ENCODE measurements around the gene HSPB6. TPM values are rescaled to one million over a fixed set of nuclear protein-coding genes. Genes with fewer than 3 reads are reported as not detected.

The HSPB6 gene
- polyA plus RNA-seq, 1 donor (not counting 4 experiments of a cell fraction or from before 2014, with no cell fraction given) = not detected

- Histone ChIP-seq H3K9me3 (ENCODE audit: control insufficient read depth, low read depth, low read length) (no peaks in the 10 kb centered on the region), H3K27me3 (ENCODE audit: control insufficient read depth, extremely low read depth, insufficient read depth, low read length) (no peaks in the 10 kb centered on the region), H3K9ac (ENCODE audit: control insufficient read depth, extremely low read depth, insufficient read depth, low read length) (no peak overlapping the region), H3K27ac (ENCODE audit: control insufficient read depth, insufficient read depth, low read length) (no peak overlapping the region), H3K9me1 (ENCODE audit: control insufficient read depth, extremely low read depth, insufficient read depth, low read length) (no peaks in the 10 kb centered on the region), H3K79me2 (ENCODE audit: control insufficient read depth, insufficient read depth, low read length) (no peaks in the 10 kb centered on the region), H2AFZ (ENCODE audit: control insufficient read depth, low read length) (no peak overlapping the region), H3K36me3 (ENCODE audit: control insufficient read depth in 2 of 2, extremely low read depth in 1 of 2, insufficient read depth in 2 of 2, low read length in 2 of 2) (no peaks in the 10 kb centered on the region), H3K4me1 (ENCODE audit: control insufficient read depth, extremely low read depth, insufficient read depth, low read length) (peaks cover 4% of the 10 kb centered on the region), H4K20me1 (ENCODE audit: control insufficient read depth, extremely low read depth, insufficient read depth, low read length) (no peaks in the 10 kb centered on the region), H3K4me2 (ENCODE audit: control insufficient read depth, extremely low read depth, insufficient read depth, low read depth, low read length) (peak overlapping the region; percentile 80), H3K4me3 (ENCODE audit: control insufficient read depth in 2 of 3, extremely low read depth in 1 of 3, insufficient read depth in 2 of 3, low read depth in 1 of 3, low read length in 3 of 3) (peak overlapping the region in 2 of 3 experiments; percentile 45 to 60)
- dilution Hi-C loops (cut with MboI; ENCODE audit: extremely low pct_ligation_motif_present, low sequenced_read_pairs) = no loop called here
- TF ChIP-seq, protein P1, sequence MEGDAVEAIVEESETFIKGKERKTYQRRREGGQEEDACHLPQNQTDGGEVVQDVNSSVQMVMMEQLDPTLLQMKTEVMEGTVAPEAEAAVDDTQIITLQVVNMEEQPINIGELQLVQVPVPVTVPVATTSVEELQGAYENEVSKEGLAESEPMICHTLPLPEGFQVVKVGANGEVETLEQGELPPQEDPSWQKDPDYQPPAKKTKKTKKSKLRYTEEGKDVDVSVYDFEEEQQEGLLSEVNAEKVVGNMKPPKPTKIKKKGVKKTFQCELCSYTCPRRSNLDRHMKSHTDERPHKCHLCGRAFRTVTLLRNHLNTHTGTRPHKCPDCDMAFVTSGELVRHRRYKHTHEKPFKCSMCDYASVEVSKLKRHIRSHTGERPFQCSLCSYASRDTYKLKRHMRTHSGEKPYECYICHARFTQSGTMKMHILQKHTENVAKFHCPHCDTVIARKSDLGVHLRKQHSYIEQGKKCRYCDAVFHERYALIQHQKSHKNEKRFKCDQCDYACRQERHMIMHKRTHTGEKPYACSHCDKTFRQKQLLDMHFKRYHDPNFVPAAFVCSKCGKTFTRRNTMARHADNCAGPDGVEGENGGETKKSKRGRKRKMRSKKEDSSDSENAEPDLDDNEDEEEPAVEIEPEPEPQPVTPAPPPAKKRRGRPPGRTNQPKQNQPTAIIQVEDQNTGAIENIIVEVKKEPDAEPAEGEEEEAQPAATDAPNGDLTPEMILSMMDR (optimal IDR thresholded peaks at IDR 0.05 in 1 of 3, IDR thresholded peaks at IDR 0.05 in 1 of 3, conservative IDR thresholded peaks at IDR 0.05 in 1 of 3; ENCODE audit: extremely low read depth in 1 of 3, insufficient read depth in 2 of 3, low read length in 3 of 3) = no peak
- TF ChIP-seq EZH2 (IDR thresholded peaks at IDR 0.05; ENCODE audit: low read length) = no peak
- FAIRE-seq (no peak), DNase-seq (ENCODE audit: low read depth, low spot score) (no peak)
Measured at GRCh38 chr19:35776102-35776788, 19.4 kb upstream of the HSPB6 start.

DNA sequence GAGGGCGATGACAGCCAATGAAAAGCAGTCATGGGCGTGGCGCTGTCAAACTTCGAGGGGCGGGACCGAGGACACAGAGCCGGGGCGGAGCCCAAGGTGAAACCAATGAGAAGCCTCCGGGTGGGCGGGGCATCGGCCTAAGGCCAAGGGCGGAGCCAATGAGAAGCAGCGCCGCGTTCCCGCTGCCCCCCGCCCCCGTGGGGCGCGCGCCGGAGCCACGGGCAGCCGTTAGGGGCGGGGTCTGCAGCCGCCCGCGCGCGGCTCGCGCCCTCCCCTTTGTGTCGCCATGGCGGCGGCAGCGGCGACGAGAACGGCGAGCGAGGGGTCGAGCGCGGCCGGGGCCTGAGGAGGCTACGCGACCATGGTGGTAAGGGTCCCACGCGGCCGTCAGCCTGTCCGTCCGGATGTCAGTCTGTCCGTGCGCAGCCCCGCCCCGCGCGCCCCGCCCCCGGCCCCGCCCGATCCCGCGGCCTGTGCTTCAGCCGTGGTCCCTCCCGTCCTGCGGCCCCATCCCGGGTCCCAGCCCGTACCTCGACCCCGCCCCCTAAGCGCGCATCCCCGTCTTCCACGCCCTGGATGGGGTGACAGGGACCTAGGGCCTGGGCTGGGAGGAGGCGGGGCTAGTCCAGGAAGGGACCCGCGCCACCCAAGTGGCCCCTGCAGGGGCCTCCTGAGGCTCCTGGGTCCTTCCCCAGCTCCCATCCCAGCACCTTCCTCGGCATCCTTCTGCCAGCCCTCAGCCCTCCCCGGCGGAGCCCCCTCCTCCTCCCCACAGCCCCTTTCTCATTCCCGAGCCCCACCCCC lies 18.7 kb upstream of the HSPB6 start, which contains the start of gene ARHGAP33:
ARHGAP33 (plus strand) TSS at position 267 of the 804 bp plus-strand sequence; CDS start at position 362, 95 bp downstream.
- no peak within 1 kb of the TSS for H3K27ac ChIP-seq (ENCODE audit: control insufficient read depth, insufficient read depth, low read length)
- TF ChIP-seq, protein P1 (optimal IDR thresholded peaks at IDR 0.05 in 1 of 3, IDR thresholded peaks at IDR 0.05 in 1 of 3, conservative IDR thresholded peaks at IDR 0.05 in 1 of 3; ENCODE audit: extremely low read depth in 1 of 3, insufficient read depth in 2 of 3, low read length in 3 of 3) = no peak
- TF ChIP-seq EZH2 (IDR thresholded peaks at IDR 0.05; ENCODE audit: low read length) = no peak
- H3K79me2 ChIP-seq (ENCODE audit: control insufficient read depth, insufficient read depth, low read length) = no peaks in the 10 kb centered on the region
- no peaks in the 10 kb centered on the region for H3K36me3 ChIP-seq (ENCODE audit: control insufficient read depth in 2 of 2, extremely low read depth in 1 of 2, insufficient read depth in 2 of 2, low read length in 2 of 2)
- peaks cover 4% of the 10 kb centered on the region for H3K4me1 ChIP-seq (ENCODE audit: control insufficient read depth, extremely low read depth, insufficient read depth, low read length)
- H3K4me2 ChIP-seq (ENCODE audit: control insufficient read depth, extremely low read depth, insufficient read depth, low read depth, low read length) = peak within 1 kb of the TSS; percentile 80
- H3K9me1 ChIP-seq (ENCODE audit: control insufficient read depth, extremely low read depth, insufficient read depth, low read length) = no peaks in the 10 kb centered on the region
- no peak for FAIRE-seq
- no peaks in the 10 kb centered on the region for H4K20me1 ChIP-seq (ENCODE audit: control insufficient read depth, extremely low read depth, insufficient read depth, low read length)
- no peaks in the 10 kb centered on the region for H3K9me3 ChIP-seq (ENCODE audit: control insufficient read depth, low read depth, low read length)
- H3K9ac ChIP-seq (ENCODE audit: control insufficient read depth, extremely low read depth, insufficient read depth, low read length) = no peak within 1 kb of the TSS
- H3K4me3 ChIP-seq (ENCODE audit: control insufficient read depth in 2 of 3, extremely low read depth in 1 of 3, insufficient read depth in 2 of 3, low read depth in 1 of 3, low read length in 3 of 3) = peak within 1 kb of the TSS; percentile 45 to 60 (median 58)
- H3K27me3 ChIP-seq (ENCODE audit: control insufficient read depth, extremely low read depth, insufficient read depth, low read length) = no peaks in the 10 kb centered on the region
- dilution Hi-C loops (cut with MboI; ENCODE audit: extremely low pct_ligation_motif_present, low sequenced_read_pairs) = no loop called here
- DNase-seq (ENCODE audit: low read depth, low spot score) = peak; percentile 61
- peak within 1 kb of the TSS; percentile 76 for H2AFZ ChIP-seq (ENCODE audit: control insufficient read depth, low read length)
